ENCODE data around the gene YTHDC1.

DNA sequence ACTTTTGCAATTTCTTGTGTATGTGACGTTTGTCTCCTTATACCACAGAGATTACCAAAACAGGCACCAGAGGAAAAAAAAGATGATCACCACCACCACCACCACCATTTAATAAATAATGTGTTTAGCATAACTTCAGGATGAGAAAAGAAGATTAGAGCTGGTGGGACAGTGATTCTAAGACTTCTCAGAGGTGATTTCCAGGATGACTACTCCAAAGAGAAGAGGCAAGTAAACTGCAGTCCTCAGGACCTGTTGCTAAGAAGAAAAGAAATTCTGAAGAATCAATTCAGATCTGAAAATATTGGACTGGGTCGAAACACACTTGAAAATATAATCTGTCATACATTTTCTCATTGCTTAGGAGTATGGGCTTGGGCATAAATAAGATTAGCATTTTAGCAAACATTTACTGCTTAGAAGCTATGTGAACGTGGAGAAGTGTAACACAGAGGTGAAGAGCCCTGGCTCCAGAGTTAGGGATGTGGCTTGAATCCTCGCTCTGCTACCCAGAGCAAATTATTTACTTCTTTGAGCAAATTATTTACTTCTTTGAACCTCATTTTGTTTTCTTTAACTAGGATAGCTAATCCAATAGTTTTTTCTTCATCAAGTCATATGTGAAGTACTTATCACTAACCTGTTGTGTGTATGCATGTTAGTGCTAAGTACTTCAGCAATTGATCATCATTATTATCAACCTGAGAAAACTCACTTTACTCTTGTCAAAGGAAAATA, 10.5 kb upstream of the YTHDC1 start:
- no peak for TF ChIP-seq POLR2AphosphoS5 (IDR thresholded peaks at IDR 0.05; ENCODE audit: low read depth, low read length)
- no peak for TF ChIP-seq POLR2A (IDR thresholded peaks at IDR 0.05; ENCODE audit: low read depth, low read length)
- TF ChIP-seq TAF1 (IDR thresholded peaks at IDR 0.05; ENCODE audit: low read depth, low read length) = no peak
- TF ChIP-seq SPI1 (IDR thresholded peaks at IDR 0.05; ENCODE audit: low read depth, low read length) = no peak
- TF ChIP-seq POU2F2 (IDR thresholded peaks at IDR 0.05; ENCODE audit: low read depth, low read length) = no peak
- no peak for TF ChIP-seq PAX5 (IDR thresholded peaks at IDR 0.05; ENCODE audit: insufficient read depth, low read length, severe bottlenecking)
